ENCODE measurements around the gene NRBP1. TPM values are rescaled to one million over a fixed set of nuclear protein-coding genes. Genes with fewer than 3 reads are reported as not detected.

Gene NRBP1
- 87.1 and 120 TPM in 2 replicates for total RNA-seq

DNA sequence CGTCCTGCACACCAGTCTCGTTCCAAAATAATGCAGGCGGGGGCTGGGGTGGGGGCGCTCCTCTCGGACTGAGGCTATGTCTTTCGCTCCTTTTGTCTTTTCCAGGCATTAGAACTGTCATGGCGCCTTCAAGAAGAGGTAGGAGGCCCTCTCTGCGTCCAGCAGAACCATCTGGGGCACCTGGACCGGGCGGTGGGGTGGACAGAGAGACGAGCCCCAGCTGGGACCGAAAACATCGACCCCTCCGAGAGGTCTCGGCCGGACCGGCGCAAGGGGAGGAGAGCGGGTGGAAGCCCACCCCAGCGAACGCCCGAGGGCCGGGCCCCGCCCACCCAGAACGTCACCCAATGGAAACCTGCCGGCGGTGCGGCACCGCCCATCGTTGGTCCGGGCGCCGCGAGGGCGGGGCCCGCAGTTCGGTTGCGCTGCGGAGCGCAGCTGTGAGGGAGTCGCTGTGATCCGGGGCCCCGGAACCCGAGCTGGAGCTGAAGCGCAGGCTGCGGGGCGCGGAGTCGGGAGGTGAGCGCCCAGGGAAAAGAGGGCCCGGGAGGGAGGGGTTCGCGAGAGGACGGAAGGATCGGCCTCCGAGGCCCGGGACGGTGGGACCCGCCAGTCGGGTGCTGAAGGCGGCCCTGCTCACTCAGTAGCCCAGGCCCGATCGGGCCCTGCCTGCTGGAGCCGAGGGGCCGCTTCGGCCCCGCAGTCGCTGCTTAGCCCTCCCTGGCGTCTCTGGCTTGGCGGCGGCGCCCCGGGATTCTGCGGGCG is at the start of gene NRBP1:
TSS of gene NRBP1 (plus strand) at position 419 of the 765 bp plus-strand sequence. CDS start 4,643 bp downstream, outside the sequence.

DNA sequence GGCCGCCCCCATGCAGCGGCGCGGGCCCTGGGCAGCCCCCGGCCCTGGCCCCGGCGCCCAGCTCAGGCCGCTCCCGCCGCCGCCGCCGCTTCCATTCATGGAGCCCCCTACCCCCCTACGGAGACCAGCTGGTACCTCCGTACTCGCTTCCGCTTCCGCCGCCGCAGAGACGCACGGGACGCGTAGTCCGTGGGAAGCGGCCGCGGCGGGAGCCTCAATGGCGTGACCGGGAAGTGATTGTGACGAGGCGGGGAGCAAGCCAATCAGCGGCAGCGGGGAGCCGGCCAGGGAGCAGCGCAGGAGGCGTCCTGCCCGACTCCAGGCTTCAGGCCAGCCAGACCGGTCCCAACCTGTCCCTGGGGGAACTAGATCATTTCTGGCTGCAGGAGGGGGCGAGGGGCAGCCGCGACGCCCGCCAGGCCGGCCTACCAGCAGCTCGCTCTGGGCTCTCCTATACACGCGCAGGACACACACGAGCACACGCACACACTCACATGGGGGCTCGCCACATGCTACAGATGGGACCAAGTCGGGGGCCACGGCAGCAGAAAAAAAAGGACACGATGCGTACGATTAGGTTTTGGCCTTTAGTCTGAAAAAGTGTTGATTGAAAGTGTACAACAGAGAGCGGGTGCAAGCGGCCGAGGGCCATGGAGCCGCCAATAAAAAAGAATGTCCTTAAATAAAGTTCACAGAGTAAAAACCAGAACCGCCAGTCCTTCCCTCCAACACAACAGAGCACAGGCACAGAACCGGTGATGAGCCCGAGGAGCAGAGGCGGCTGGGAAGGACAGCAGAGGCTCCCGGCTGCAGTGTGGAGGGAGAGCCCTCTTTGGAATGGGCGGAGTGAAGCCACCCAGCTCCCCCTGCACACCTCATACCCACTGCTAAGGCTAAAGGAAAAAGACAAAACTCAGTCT is 47.5 kb upstream of the NRBP1 start, which contains the start of gene ZNF513:
TSS of gene ZNF513 (minus strand) at position 109 of the 920 bp plus-strand sequence. CDS start 208 bp downstream, outside the sequence.

GRCh38 chr2:27409321-27410073 is 18.9 kb upstream of the NRBP1 start, which contains the start of gene PPM1G:
Gene PPM1G (minus strand): TSS chr2:27409591. CDS start chr2:27409422, 169 bp downstream.

DNA sequence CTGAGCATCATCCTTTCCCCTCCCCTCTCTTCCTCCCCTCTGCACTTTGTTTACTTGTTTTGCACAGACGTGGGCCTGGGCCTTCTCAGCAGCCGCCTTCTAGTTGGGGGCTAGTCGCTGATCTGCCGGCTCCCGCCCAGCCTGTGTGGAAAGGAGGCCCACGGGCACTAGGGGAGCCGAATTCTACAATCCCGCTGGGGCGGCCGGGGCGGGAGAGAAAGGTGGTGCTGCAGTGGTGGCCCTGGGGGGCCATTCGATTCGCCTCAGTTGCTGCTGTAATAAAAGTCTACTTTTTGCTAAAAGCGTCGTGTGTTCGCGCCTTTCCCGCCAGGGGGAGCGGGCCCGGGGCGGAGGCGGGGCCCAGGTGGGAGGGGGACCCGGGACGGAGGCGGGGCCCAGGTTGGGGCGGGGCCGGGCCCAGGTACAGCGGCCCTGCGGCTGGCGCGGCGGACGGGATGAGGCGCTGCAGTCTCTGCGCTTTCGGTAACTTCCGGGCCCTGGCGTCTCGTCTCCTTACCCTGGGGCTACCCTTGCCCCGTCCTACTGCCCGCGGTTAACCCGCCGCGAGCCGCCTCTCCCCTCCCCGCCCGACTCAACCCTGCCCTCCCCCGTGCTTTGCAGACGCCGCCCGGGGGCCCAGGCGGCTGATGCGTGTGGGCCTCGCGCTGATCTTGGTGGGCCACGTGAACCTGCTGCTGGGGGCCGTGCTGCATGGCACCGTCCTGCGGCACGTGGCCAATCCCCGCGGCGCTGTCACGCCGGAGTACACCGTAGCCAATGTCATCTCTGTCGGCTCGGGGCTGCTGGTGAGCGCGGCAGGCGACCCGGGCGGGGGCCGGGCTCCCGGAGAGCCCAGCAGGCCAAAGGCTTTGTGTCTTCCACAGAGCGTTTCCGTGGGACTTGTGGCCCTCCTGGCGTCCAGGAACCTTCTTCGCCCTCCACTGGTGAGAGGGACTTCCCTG is 13.8 kb downstream of the NRBP1 start, which contains the start of gene KRTCAP3:
TSS of gene KRTCAP3 (plus strand) at position 424 of the 962 bp plus-strand sequence. CDS start at position 456, 32 bp downstream.

DNA sequence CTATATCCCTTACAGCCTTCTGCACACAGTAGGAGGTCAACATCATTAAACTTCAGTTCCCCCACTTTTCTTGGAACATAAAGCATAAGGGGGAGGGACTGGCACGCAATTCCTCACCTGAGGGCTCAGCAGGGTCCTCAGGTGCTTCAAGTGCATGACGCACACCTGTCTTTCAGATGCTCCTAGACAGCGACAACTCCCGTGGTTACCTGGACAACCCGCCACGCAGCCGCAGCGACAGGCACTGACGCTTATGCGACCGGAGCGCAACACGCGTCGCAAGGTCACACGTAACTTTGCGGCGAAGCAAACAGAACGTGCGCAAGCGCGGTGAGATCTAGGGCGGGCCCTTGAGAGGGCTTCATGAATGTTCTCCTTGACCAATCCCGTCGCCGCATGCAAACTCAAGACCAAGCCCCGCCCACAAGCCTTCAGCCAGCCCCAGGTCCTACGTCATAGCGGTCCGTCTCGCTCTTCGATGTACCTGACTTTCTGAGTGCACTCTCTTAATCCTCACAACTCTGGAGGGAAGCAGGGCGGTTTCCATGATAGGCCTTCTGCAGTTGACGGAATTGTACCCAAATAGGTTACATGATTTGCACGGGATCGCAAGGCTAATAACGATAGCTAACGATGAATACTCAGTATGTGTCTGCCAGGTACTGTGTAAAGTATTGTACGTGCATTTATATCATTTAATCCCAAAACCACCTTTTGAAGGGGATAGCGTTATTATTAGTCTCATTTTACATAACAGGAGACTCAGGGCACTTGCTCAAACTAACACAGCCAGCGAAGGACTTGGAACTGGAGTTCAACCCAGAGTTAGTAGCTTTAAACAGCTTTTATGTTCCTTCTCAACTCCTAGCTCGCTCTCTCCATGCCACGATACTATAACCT is 61.3 kb downstream of the NRBP1 start, which contains the start of gene IFT172:
TSS of gene IFT172 (minus strand) at position 246 of the 900 bp plus-strand sequence. CDS start at position 156, 90 bp downstream.

Other genes starting within 250 kb of the NRBP1 start
- 95.0 and 112 TPM in 2 replicates for gene ATRAID, start 216.6 kb upstream of the NRBP1 start, total RNA-seq
- 10.7 and 57.2 TPM in 2 replicates for gene SLC5A6, start 216.4 kb upstream of the NRBP1 start, total RNA-seq
- gene CAD, start 211.3 kb upstream of the NRBP1 start, total RNA-seq: 27.0 and 81.6 TPM in 2 replicates
- 0.81 and 34.7 TPM in 2 replicates for gene SLC30A3, start 165.6 kb upstream of the NRBP1 start, total RNA-seq
- gene DNAJC5G, start 153.2 kb upstream of the NRBP1 start, total RNA-seq: 0.16 and 4.4 TPM in 2 replicates
- 3.1 TPM in 1 of 2 replicates, not detected in the other for gene TRIM54, start 146.2 kb upstream of the NRBP1 start, total RNA-seq
- 0.44 and 0.49 TPM in 2 replicates for gene UCN, start 120.2 kb upstream of the NRBP1 start, total RNA-seq
- 32.4 and 55.7 TPM in 2 replicates for gene MPV17, start 105.5 kb upstream of the NRBP1 start, total RNA-seq
- gene GTF3C2, start 71.9 kb upstream of the NRBP1 start, total RNA-seq: 18.3 and 38.1 TPM in 2 replicates
- 22.7 and 28.9 TPM in 2 replicates for gene EIF2B4, start 58.3 kb upstream of the NRBP1 start, total RNA-seq
- gene SNX17, start 58.0 kb upstream of the NRBP1 start, total RNA-seq: 99.7 and 119 TPM in 2 replicates
- 5.2 and 9.3 TPM in 2 replicates for gene ZNF513, start 47.9 kb upstream of the NRBP1 start, total RNA-seq
- gene PPM1G, start 19.0 kb upstream of the NRBP1 start, total RNA-seq: 113 and 147 TPM in 2 replicates
- 0.44 and 0.49 TPM in 2 replicates for gene KRTCAP3, start 13.8 kb downstream of the NRBP1 start, total RNA-seq
- gene IFT172, start 61.1 kb downstream of the NRBP1 start, total RNA-seq: 12.0 and 20.0 TPM in 2 replicates
- gene FNDC4, start 66.6 kb downstream of the NRBP1 start, total RNA-seq: 11.6 and 14.6 TPM in 2 replicates
- gene GCKR, start 68.2 kb downstream of the NRBP1 start, total RNA-seq: under 0.01 and 0.19 TPM in 2 replicates
- 11.2 and 26.9 TPM in 2 replicates for gene ZNF512, start 154.4 kb downstream of the NRBP1 start, total RNA-seq
- gene CCDC121, start 200.4 kb downstream of the NRBP1 start, total RNA-seq: 1.8 and 2.6 TPM in 2 replicates
- gene GPN1, start 200.4 kb downstream of the NRBP1 start, total RNA-seq: 30.9 and 43.2 TPM in 2 replicates
- 9.9 and 20.3 TPM in 2 replicates for gene SUPT7L, start 235.0 kb downstream of the NRBP1 start, total RNA-seq
- gene SLC4A1AP, start 235.3 kb downstream of the NRBP1 start, total RNA-seq: 19.9 and 25.7 TPM in 2 replicates